Stimulated activated CD4-positive, alpha-beta T cell treated with anti-CD3 and anti-CD28 coated beads, TNF-alpha, amount 100 ng/mL, for 1 hour (primary cell): ENCODE data around the gene OVCH1.
"Not testable (repeated sequence)": the region's sequence is repeated elsewhere in the genome, so short reads cannot be mapped to it uniquely, and the experiment has no call there.

Experiments
- DNase-seq, 3 donors: peaks; one replicate each; pipeline ENCODE4 v3.0.0-alpha.2; 2020; ENCODE audit warnings: low read depth in 3 of 3, low spot score in 1 of 3

OVCH1 gene

DNA sequence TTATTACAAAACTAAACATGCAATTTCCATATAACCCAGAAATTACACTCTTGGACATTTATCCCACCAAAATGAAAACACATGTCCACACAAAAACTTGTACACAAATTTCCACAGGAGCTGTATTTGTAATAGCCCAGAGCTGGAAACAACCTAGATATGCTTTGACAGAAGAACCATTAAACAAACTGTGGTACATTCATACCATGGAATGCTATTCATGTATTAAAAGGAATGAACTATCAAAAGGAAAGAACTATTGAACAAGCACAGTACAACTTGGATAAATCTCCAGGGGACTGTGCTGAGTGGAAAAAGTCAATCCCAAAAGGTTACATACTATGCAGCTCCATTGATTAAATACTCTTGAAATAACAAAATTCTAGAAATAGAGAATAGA, 80.7 kb downstream of the OVCH1 start:
- no peak for DNase-seq

DNA sequence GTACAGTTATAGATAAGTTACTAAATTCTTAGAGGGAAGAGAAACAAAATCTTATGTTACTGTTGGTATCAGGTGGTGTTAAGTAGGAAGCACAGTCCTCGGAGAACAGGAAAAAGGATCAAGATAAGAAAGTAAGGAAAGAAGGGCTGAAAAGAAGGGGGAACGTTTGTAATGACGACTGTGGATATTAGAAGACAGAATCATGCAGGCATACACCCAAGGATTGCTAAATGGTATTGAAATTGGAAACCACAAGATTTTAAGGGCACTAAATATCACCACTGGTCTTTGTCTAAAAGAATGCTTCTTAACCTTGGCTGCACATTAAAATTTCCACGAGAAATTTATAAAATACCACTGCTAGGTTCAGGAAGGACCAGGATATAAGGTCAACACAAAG, 82.4 kb downstream of the OVCH1 start:
- DNase-seq = no peak

- no peak for DNase-seq
Observed at GRCh38 chr12:29414368-29414767, 83.1 kb downstream of the OVCH1 start.

DNA sequence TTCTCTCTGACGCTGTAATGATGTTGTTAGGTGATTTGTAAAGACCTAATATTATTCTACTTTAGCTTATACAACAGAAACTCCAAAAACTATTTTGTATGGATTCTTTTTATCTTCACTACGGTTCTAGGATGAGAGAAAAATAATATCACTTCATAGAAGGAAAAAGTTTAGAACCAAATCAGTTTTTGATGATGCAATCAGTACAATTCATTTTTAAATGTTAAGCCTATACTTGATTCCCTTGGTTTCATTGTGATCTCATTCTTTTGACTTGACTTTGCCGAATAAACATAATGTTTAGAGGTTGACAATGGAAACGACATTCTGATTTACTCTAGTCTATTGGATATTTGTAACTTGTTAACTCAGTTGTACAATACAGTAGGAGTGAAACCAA, 91.9 kb downstream of the OVCH1 start:
- DNase-seq = no peak

- no peak for DNase-seq
Observed at GRCh38 chr12:29403991-29404390, 93.5 kb downstream of the OVCH1 start.

DNA sequence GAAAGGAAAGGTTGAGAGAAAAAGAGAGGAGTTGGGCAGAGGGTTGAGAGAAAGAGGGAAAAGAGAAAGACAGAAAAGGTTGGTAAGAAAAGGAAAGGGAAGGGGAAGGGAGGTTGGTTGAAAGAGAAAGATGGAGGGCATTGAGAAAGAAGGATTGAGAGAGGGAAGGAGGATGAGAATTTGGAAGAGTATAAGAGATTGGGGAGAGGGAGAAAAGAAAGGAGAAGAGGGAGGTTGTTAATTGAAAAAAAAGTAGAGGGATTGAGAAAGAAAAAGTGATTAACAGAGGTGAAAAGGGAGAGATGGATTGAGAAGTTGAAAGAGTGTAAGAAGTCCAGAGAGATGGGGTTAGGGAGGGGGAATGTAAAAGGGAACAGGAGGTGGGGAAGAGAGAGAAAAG, 95.0 kb downstream of the OVCH1 start:
- DNase-seq = no peak

GRCh38 chr12:29398495-29398894, 99.0 kb downstream of the OVCH1 start:
- DNase-seq = no peak

GRCh38 chr12:29396774-29397173, 100.7 kb downstream of the OVCH1 start:
- no peak for DNase-seq

DNA sequence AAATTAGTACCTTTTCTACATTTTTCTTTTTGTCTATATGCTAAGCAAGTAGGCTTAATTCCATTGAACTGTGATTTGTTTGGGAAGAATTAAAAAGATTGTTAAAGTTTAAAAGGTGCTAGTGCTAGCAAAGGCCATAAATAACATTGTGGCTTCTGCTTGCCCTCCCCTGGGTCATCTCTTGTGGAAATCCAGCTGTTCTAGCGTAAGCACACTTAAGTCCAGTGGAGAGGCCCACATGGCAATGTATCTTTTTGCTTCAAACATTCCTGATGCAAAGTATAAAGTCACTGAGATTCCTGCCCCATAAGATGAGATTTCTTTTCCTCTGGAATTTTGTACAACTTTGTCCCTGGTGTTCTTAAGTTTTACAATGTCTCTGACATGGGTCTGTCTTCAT, 102.1 kb downstream of the OVCH1 start:
- DNase-seq = no peak

DNA sequence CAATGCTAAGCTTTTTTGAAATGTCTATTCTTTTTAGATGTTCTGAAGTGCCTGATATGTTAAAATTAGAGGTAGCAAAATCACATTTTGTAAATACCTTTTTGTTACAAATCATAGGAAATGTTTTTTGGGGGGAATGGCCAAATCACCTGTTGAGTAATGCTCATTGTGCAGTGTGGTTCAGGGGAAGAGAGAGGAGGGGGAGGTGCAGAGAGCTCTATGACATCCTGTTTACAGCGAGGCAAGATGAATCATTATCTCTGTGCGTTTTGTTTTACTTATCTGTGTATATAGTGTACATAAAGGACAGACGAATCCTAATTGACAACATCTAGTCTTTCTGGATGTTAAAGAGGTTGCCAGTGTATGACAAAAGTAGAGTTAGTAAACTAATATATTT, 107.1 kb downstream of the OVCH1 start:
- peak in 1 of 3 donors; percentile 17 for DNase-seq

GRCh38 chr12:29389295-29389919, 108.1 kb downstream of the OVCH1 start:
- DNase-seq = no peak

- DNase-seq = not testable (repeated sequence)
Observed at GRCh38 chr12:29386084-29386680, 111.3 kb downstream of the OVCH1 start.

DNA sequence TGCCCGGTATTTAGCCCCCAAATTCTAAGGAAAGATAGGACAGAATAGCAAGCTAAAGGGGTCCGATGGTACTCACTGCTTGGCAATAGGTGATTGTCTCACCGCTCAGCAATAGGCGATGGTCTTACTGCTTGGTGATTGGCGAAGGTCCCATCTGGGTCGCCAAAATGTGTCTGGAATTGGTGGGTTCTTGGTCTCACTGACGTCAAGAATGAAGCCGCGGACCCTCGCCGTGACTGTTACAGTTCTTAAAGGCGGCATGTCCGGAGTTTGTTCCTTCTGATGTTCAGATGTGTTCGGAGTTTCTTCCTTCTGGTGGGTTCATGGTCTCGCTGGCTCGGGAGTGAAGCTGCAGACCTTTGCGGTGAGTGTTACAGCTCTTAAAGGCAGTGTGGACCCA, 112.3 kb downstream of the OVCH1 start:
- DNase-seq = not testable (repeated sequence)

GRCh38 chr12:29382251-29382650, 115.2 kb downstream of the OVCH1 start:
- DNase-seq = no peak

DNA sequence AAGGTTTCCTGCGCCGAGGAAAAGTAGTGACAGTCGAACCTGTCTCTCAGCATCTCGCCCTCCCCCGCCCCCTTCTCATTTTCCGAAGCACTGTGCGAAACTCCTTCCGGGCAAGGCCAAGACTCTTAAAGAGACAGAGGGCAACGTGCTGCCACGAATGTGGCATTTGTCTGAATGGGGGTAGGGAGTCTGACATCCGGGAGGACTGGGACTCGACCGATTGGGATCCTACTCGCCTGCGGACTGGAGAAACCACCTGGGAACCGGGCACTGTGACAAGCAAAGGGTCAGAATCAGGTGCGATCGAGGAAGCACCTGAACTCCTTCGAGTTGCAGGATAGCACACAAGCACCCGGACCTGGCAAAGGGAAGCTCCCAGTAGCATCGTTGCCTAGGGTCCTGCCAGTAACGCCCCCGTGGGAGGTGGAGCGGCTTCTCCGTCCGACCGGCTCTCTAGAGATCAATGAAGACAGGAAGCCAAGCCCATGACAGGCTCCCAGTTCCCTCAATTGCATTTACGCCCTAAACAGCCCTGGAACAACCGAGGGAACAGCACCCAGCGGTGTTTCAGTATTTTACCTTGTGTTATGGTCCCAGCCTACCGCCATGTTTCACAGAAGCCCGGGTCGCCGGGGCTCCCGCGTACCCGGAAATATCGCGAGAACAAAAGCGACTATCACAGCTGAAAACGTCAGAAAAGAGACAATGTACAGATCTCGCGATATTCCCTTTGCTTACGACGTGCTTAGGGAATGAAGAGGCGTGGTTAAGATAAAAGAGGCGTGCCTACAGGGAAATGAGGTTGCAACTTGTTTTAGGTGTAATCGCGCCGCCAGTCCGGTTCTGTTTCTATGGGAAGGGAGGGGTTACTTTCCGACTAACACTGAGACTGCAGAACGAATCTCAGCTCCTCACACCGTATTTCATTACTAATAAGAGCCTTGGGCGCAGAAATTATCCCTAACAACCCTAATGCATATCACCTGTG, 116.7 kb downstream of the OVCH1 start, which contains the start of gene ERGIC2:
Gene ERGIC2 (minus strand): TSS at position 637 of the 988 bp plus-strand sequence. CDS start 9,539 bp downstream, outside the sequence.
- DNase-seq = peak; percentile 67 to 86 (median 81)
